Loucy (cell line): ENCODE measurements around the gene DNMBP.

Experiments
- H2AFZ ChIP-seq: fragments of 200-600 bp; sonication (generic); 2 replicates; pipeline ENCODE4 v1.6.0; 2016; ENCODE audit warnings: antibody characterized with exemption, mild to moderate bottlenecking, low read length, moderate library complexity
- H3F3A ChIP-seq: fragments of 200-600 bp; 2 replicates; pipeline ENCODE4 v1.6.0; 2016; ENCODE audit warnings: antibody characterized with exemption, low read depth, mild to moderate bottlenecking
- H3K27me3 ChIP-seq: fragments of 200-600 bp; sonication (generic); 2 replicates; pipeline ENCODE4 v1.6.1; 2014; ENCODE audit warnings: low read length, mild to moderate bottlenecking; ENCODE audit not compliant: insufficient read depth, poor library complexity, severe bottlenecking
- H3K36me3 ChIP-seq: fragments of 200-600 bp; sonication (generic); 2 replicates; pipeline ENCODE4 v1.6.1; 2016; ENCODE audit warnings: low read length; ENCODE audit not compliant: insufficient read depth
- H3K4me1 ChIP-seq: fragments of 200-600 bp; sonication (generic); 2 replicates; pipeline ENCODE4 v1.5.1; 2014; ENCODE audit warnings: low read length, mild to moderate bottlenecking; ENCODE audit not compliant: insufficient read depth, poor library complexity, severe bottlenecking
- H3K4me2 ChIP-seq: fragments of 200-600 bp; sonication (generic); 2 replicates; pipeline ENCODE4 v1.6.0; 2014; ENCODE audit warnings: antibody characterized with exemption, low read length, low read depth, mild to moderate bottlenecking; ENCODE audit not compliant: poor library complexity, severe bottlenecking
- H3K4me3 ChIP-seq: fragments of 200-600 bp; sonication (generic); 2 replicates; pipeline ENCODE4 v1.5.1; 2014; ENCODE audit warnings: low read length, mild to moderate bottlenecking, mixed read lengths; ENCODE audit not compliant: poor library complexity, severe bottlenecking
- H3K79me2 ChIP-seq: fragments of 200-600 bp; sonication (generic); 2 replicates; pipeline ENCODE4 v1.6.1; 2014; ENCODE audit warnings: low read length; ENCODE audit not compliant: insufficient read depth
- H3K9ac ChIP-seq: fragments of 200-600 bp; sonication (generic); 2 replicates; pipeline ENCODE4 v1.6.0; 2014; ENCODE audit warnings: mild to moderate bottlenecking, low read depth, low read length, moderate library complexity; ENCODE audit not compliant: poor library complexity, severe bottlenecking
- H3K9me2 ChIP-seq: fragments of 200-600 bp; sonication (generic); replicated peaks from 2 replicates; pipeline ENCODE4 v1.6.1; 2016; ENCODE audit warnings: low read depth, low read length, mixed read lengths
- H3K9me3 ChIP-seq: fragments of 200-600 bp; sonication (generic); 2 replicates; pipeline ENCODE4 v1.6.1; 2014; ENCODE audit warnings: mild to moderate bottlenecking, antibody characterized with exemption, low read length, low read depth; ENCODE audit not compliant: insufficient read depth
- H4K20me1 ChIP-seq: fragments of 200-600 bp; sonication (generic); 2 replicates; pipeline ENCODE4 v1.6.0; 2014; ENCODE audit warnings: antibody characterized with exemption, low read length, mild to moderate bottlenecking; ENCODE audit not compliant: insufficient read depth, poor library complexity, severe bottlenecking
- EZH2phosphoT487 ChIP-seq: fragments of 200-600 bp; IDR thresholded peaks from 2 replicates; pipeline ENCODE4 v1.6.1; 2018; ENCODE audit warnings: antibody characterized with exemption, mild to moderate bottlenecking, moderate library complexity, borderline replicate concordance
- TF ChIP-seq, protein P1 (sequence below): fragments of 200-600 bp; sonication (generic); conservative IDR thresholded peaks from 2 replicates; pipeline ENCODE4 v1.5.1; 2014; ENCODE audit warnings: mild to moderate bottlenecking, antibody characterized with exemption, low read length

The DNMBP gene

DNA sequence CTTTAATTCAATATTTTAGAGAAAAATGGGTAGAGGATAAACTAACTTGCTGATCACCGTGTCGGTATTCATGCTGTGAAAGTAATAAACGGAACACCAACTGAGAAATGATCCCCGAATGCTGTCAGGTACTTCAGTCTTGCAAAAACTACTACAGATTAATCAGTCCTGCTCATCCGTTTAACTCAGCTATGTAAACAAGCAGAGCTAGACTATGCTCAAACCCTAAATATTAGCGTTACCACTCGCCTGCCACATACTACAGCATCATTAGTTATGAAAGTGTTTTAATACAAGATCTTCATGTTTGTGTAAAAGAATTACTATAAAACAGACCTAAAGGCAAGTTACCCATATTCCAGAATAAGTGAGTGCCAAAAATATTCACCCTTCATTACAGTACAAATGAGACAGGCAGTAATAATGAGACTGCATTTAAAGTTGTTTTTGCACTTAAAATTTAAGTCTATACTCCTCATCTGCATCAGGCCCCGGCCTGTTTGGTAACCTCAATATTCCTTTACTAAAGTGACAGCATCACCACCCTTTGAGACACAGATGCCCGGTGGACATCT, 952 bp downstream of the DNMBP start:
- Histone ChIP-seq H3K4me1 (peaks cover 44% of the 10 kb centered on the region), H3K4me3 (peak overlapping the region; percentile 88), H3K9ac (peak overlapping the region; percentile 71), H3K4me2 (peak overlapping the region; percentile 97), H3K27me3 (no peaks in the 10 kb centered on the region), H3K9me2 (no peaks in the 10 kb centered on the region), H3F3A (no peaks in the 10 kb centered on the region), H4K20me1 (no peaks in the 10 kb centered on the region), H2AFZ (peak overlapping the region; percentile 96), H3K79me2 (peaks cover 37% of the 10 kb centered on the region), H3K36me3 (no peaks in the 10 kb centered on the region), H3K9me3 (no peaks in the 10 kb centered on the region)
- TF ChIP-seq EZH2phosphoT487, result no peak
- TF ChIP-seq, protein P1, sequence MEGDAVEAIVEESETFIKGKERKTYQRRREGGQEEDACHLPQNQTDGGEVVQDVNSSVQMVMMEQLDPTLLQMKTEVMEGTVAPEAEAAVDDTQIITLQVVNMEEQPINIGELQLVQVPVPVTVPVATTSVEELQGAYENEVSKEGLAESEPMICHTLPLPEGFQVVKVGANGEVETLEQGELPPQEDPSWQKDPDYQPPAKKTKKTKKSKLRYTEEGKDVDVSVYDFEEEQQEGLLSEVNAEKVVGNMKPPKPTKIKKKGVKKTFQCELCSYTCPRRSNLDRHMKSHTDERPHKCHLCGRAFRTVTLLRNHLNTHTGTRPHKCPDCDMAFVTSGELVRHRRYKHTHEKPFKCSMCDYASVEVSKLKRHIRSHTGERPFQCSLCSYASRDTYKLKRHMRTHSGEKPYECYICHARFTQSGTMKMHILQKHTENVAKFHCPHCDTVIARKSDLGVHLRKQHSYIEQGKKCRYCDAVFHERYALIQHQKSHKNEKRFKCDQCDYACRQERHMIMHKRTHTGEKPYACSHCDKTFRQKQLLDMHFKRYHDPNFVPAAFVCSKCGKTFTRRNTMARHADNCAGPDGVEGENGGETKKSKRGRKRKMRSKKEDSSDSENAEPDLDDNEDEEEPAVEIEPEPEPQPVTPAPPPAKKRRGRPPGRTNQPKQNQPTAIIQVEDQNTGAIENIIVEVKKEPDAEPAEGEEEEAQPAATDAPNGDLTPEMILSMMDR, result no peak

DNA sequence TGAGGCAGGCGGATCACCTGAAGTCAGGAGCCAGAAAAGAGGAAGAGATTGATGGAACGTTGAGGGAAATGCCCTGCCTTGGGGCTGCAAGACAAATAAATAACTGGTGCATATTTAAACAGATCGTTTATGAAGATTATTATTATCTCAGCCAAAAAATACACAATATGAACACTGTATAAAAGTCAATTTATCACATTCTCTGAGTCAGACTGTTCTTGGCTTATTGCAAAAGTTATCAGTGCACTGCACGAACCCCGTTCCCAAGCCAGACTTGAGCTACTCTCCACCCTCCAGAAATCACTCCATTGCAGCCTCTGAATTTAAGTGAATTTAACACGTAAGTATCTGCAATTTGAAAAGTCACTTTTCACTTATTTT, 1.6 kb downstream of the DNMBP start:
- no peaks in the 10 kb centered on the region for H3K27me3 ChIP-seq
- H3K4me3 ChIP-seq, result peak overlapping the region; percentile 88
- H3K9me3 ChIP-seq, result no peaks in the 10 kb centered on the region
- no peaks in the 10 kb centered on the region for H4K20me1 ChIP-seq
- peak overlapping the region; percentile 71 for H3K9ac ChIP-seq
- H3K79me2 ChIP-seq, result peaks cover 40% of the 10 kb centered on the region
- H3K9me2 ChIP-seq, result no peaks in the 10 kb centered on the region
- peak overlapping the region; percentile 97 for H3K4me2 ChIP-seq
- TF ChIP-seq, protein P1, result no peak
- TF ChIP-seq EZH2phosphoT487, result no peak
- no peak overlapping the region for H2AFZ ChIP-seq
- H3F3A ChIP-seq, result no peaks in the 10 kb centered on the region
- H3K4me1 ChIP-seq, result peaks cover 44% of the 10 kb centered on the region
- no peaks in the 10 kb centered on the region for H3K36me3 ChIP-seq

DNA sequence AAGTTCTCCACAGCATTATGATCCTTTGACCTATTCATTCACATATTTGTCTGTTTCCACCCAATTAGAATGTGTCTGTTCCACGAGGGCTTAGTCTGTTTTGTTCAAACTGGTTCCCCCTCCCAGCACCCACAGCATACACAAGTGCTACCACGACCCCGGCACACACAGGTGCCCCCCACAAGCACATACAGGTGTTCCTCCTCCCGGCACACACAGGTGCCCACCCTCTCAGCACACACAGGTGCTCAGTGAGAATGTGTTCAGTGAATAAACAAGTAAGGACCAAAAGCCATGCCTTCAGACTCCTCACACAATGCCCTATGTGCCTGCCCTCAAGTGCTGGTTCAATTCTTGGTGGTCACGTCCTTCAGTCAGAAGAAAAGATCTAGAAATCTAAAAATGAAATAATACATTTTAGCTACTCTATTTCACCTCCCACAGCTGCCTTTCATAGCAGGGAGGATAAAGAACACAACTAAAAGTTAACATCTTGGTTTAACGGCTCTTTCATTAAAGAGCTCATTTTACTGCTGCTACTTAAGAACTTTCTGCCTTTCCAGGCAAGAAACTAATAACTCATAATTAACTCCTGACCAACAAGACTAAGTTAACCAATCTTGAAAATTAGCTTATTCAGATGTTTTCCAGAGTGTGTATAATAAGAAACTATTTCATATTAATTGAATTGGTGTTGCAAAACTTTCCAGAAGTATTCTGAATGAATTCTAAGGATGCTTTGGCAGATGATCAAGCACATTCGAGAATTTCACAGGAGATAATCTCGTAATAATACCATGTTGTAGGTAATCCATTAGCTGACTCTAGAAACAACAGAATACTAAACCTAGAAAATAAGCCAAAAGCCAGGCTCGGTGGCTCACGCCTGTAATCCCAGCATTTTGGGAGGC, 2.3 kb downstream of the DNMBP start:
- no peaks in the 10 kb centered on the region for H3F3A ChIP-seq
- no peaks in the 10 kb centered on the region for H3K27me3 ChIP-seq
- peak overlapping the region; percentile 97 for H3K4me2 ChIP-seq
- H3K9me2 ChIP-seq, result no peaks in the 10 kb centered on the region
- H3K79me2 ChIP-seq, result peaks cover 43% of the 10 kb centered on the region
- peak overlapping the region; percentile 71 for H3K9ac ChIP-seq
- H3K36me3 ChIP-seq, result no peaks in the 10 kb centered on the region
- no peak for TF ChIP-seq EZH2phosphoT487
- TF ChIP-seq, protein P1, result no peak
- peak overlapping the region; percentile 88 for H3K4me3 ChIP-seq
- no peaks in the 10 kb centered on the region for H4K20me1 ChIP-seq
- H3K4me1 ChIP-seq, result peaks cover 44% of the 10 kb centered on the region
- H3K9me3 ChIP-seq, result no peaks in the 10 kb centered on the region
- no peak overlapping the region for H2AFZ ChIP-seq
